ENCODE results near the gene PSMD3. TPM values are rescaled to one million over a fixed set of nuclear protein-coding genes. Genes with fewer than 3 reads are reported as not detected.

PSMD3 gene
- total RNA-seq, 2 donors from 2014 or later: 152 to 164 TPM

GRCh38 chr17:40017422-40018080 is 36.9 kb downstream of the PSMD3 start:
- no peak overlapping the region for H3K4me3 Mint-ChIP-seq
- no peak overlapping the region for H3K27ac Mint-ChIP-seq
- H3K4me1 Mint-ChIP-seq: peaks cover 14% of the 10 kb centered on the region
- Histone ChIP-seq H3K4me3 (ENCODE audit: low read length) (no peak overlapping the region), H3K27ac (ENCODE audit: low read depth, low read length) (no peak overlapping the region), H3K9me3 (ENCODE audit: control insufficient read depth, low read length) (no peaks in the 10 kb centered on the region), H3K9ac (ENCODE audit: extremely low read depth, low read length, poor library complexity, severe bottlenecking) (no peak overlapping the region), H3K4me1 (ENCODE audit: control insufficient read depth, insufficient read depth, low read length) (peaks cover 5% of the 10 kb centered on the region), H3K27me3 (ENCODE audit: control insufficient read depth, insufficient read depth, low read length, poor library complexity, severe bottlenecking) (no peaks in the 10 kb centered on the region), H3K36me3 (ENCODE audit: control insufficient read depth, insufficient read depth, low read length) (peaks cover 12% of the 10 kb centered on the region)
- 72 to 75% methylated on average over 11 to 15 of the region's 15 CpGs for WGBS, 2 experiments (ENCODE audit: insufficient coverage in 1 of 2, insufficient read length in 1 of 2)
- peaks cover 30% of the 10 kb centered on the region for H3K36me3 Mint-ChIP-seq (ENCODE audit: low read depth)
- H3K9me3 Mint-ChIP-seq: no peaks in the 10 kb centered on the region
- no peak for TF ChIP-seq CTCF (conservative IDR thresholded peaks at IDR 0.05)
- H3K27me3 Mint-ChIP-seq (ENCODE audit: insufficient read depth): no peaks in the 10 kb centered on the region
- DNase-seq: peak; percentile 54

DNA sequence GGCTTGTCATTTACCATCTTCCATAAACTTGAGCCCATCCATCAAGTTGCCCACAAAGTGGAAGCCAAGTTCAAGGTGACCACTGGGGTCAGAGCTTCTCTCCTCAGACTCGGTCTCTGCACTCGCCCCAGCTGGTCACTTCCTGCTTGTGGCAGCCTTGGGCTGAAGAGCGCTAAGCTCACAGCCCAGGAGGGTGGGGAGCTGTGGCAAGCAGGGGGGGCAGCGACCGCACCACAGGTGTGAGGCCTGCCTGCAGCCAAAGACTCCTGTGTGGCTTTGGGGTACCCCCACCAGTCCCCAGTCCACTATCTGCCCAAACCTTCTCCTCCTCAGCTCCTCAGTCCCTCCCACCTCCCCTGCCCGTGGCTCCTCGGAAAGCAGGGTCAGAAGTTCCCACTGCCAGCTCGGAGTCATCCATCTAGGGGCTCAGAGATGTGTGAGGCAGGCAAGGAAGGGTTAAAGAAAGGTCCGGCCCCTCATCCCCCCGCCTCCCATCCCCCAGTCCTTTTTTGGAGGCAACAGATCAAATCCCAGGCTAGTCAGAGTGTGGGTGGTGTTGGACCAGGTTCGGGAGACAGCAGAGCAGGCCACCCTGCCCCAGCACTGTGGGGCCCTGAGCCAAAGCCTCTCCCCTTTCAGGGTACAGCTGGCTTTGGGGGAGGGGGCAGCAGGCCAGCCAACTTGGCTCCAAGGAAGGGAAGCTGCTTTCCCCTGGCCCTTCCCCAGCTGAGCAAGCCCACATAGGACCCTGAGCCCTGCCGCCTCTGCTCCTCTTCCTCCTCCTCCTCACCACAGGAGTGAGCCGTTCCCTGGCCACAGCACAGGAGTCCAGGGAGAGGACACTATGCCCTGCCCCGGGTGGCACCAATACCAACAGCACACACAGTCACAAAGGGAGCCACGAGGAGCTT is 37.9 kb downstream of the PSMD3 start:
- Histone ChIP-seq H3K4me3 (ENCODE audit: low read length) (no peak overlapping the region), H3K36me3 (ENCODE audit: control insufficient read depth, insufficient read depth, low read length) (peaks cover 12% of the 10 kb centered on the region), H3K27ac (ENCODE audit: low read depth, low read length) (no peak overlapping the region), H3K9me3 (ENCODE audit: control insufficient read depth, low read length) (no peaks in the 10 kb centered on the region), H3K4me1 (ENCODE audit: control insufficient read depth, insufficient read depth, low read length) (peaks cover 5% of the 10 kb centered on the region), H3K27me3 (ENCODE audit: control insufficient read depth, insufficient read depth, low read length, poor library complexity, severe bottlenecking) (no peaks in the 10 kb centered on the region), H3K9ac (ENCODE audit: extremely low read depth, low read length, poor library complexity, severe bottlenecking) (no peak overlapping the region)
- no peaks in the 10 kb centered on the region for H3K27me3 Mint-ChIP-seq (ENCODE audit: insufficient read depth)
- TF ChIP-seq CTCF (conservative IDR thresholded peaks at IDR 0.05): no peak
- H3K9me3 Mint-ChIP-seq: no peaks in the 10 kb centered on the region
- peak; percentile 91 for DNase-seq
- peaks cover 14% of the 10 kb centered on the region for H3K4me1 Mint-ChIP-seq
- 62 to 70% methylated on average over 4 to 14 of the region's 15 CpGs for WGBS, 2 experiments (ENCODE audit: insufficient coverage in 1 of 2, insufficient read length in 1 of 2)
- peak overlapping the region; percentile 80 for H3K27ac Mint-ChIP-seq
- peaks cover 32% of the 10 kb centered on the region for H3K36me3 Mint-ChIP-seq (ENCODE audit: low read depth)
- no peak overlapping the region for H3K4me3 Mint-ChIP-seq

DNA sequence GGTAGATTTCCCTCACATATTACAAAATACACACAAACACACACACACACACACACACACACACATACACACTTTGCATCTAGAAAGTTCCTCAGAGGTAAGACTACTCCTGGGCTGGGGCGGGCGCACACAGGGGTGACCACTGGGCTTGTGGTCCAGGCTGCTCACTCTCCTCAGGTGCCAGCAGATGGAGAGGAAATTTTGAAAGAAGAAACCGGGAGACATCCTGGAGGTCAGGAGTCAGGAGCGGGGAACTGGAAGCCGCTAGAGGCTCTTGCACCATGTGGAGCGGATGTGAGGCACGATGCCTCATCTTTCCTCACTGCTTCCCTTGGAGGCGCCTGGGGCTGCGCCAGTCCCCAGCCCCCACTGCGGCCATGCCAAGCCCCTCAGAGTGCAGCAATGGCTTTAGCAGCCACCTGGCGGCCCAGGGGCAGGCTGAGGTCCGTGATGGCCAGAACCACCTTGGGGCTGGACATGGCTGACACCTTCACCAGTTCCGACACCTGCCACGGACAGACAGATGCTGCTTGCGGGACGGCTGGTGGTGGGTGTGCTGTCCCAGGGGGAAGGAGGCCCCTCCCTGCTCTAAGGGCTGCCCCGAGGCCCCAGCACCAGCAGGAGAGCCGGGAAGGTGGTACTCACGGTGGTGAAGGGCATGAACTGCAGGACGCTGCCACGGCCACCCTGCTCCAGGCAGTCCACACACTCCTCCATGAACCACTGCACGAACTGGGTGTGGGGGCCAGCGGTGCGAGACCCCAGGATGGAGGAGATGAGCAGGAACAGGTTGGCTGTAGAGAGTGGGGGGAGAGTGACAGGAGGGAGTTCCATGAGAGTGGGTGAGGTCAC is 38.8 kb downstream of the PSMD3 start:
- WGBS, 2 experiments (ENCODE audit: insufficient coverage in 1 of 2, insufficient read length in 1 of 2): 87 to 91% methylated on average over 15 to 24 of the region's 24 CpGs
- peaks cover 5% of the 10 kb centered on the region for H3K4me1 ChIP-seq (ENCODE audit: control insufficient read depth, insufficient read depth, low read length)
- no peaks in the 10 kb centered on the region for H3K27me3 ChIP-seq (ENCODE audit: control insufficient read depth, insufficient read depth, low read length, poor library complexity, severe bottlenecking)
- H3K9me3 ChIP-seq (ENCODE audit: control insufficient read depth, low read length): no peaks in the 10 kb centered on the region
- H3K27ac ChIP-seq (ENCODE audit: low read depth, low read length): no peak overlapping the region
- Mint-ChIP-seq H3K27me3 (ENCODE audit: insufficient read depth) (no peaks in the 10 kb centered on the region), H3K27ac (peak overlapping the region; percentile 80), H3K36me3 (ENCODE audit: low read depth) (peaks cover 35% of the 10 kb centered on the region), H3K4me1 (peaks cover 14% of the 10 kb centered on the region), H3K9me3 (no peaks in the 10 kb centered on the region), H3K4me3 (no peak overlapping the region)
- no peak overlapping the region for H3K4me3 ChIP-seq (ENCODE audit: low read length)
- H3K36me3 ChIP-seq (ENCODE audit: control insufficient read depth, insufficient read depth, low read length): peaks cover 12% of the 10 kb centered on the region
- no peak overlapping the region for H3K9ac ChIP-seq (ENCODE audit: extremely low read depth, low read length, poor library complexity, severe bottlenecking)
- TF ChIP-seq CTCF (conservative IDR thresholded peaks at IDR 0.05): peak; percentile 40
- peak; percentile 75 for DNase-seq
